Astrocyte (in vitro differentiated cells and primary cell): ENCODE data around the gene CERT1.

Experiments
- EZH2 ChIP-seq: IDR thresholded peaks from 2 replicates; pipeline ENCODE4 v1.6.1; 2012; ENCODE audit warnings: mild to moderate bottlenecking, low read length, inconsistent platforms; ENCODE audit not compliant: insufficient read depth
- TF ChIP-seq, protein P1 (sequence below): IDR thresholded peaks from 2 replicates; pipeline ENCODE4 v1.5.1; 2011; ENCODE audit warnings: low read depth, mild to moderate bottlenecking, inconsistent platforms, low read length, moderate library complexity; ENCODE audit not compliant: insufficient read depth

DNA sequence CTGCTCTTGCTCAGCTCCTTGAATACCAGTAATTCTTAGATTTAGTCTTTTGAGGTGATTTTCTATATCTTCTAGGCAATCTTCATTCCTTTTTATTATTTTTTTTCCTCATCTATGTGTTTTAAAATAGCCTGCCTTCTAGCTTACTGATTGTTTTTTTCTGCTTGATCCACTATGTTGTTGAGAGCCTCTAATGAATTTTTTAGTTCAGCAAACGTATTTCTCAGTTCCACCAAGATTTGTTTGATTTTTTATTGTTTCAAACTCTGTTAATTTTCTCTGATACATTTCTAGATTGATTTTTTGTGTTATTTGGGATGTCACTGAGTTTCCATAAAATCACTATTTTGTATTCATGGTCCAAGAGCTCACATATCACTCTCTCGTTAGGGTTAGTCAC, 9.8 kb upstream of the CERT1 start:
- TF ChIP-seq, protein P1, sequence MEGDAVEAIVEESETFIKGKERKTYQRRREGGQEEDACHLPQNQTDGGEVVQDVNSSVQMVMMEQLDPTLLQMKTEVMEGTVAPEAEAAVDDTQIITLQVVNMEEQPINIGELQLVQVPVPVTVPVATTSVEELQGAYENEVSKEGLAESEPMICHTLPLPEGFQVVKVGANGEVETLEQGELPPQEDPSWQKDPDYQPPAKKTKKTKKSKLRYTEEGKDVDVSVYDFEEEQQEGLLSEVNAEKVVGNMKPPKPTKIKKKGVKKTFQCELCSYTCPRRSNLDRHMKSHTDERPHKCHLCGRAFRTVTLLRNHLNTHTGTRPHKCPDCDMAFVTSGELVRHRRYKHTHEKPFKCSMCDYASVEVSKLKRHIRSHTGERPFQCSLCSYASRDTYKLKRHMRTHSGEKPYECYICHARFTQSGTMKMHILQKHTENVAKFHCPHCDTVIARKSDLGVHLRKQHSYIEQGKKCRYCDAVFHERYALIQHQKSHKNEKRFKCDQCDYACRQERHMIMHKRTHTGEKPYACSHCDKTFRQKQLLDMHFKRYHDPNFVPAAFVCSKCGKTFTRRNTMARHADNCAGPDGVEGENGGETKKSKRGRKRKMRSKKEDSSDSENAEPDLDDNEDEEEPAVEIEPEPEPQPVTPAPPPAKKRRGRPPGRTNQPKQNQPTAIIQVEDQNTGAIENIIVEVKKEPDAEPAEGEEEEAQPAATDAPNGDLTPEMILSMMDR = no peak
- no peak for TF ChIP-seq EZH2
